Stimulated activated CD8-positive, alpha-beta memory T cell treated with anti-CD3 and anti-CD28 coated beads, Interleukin-12 subunit alpha, Interleukin-12 subunit beta, amount 100 ng/mL, for 1 hour (primary cell): ENCODE data around the gene PIGP.
"Not testable (repeated sequence)": the region's sequence is repeated elsewhere in the genome, so short reads cannot be mapped to it uniquely, and the experiment has no call there.

ENCODE experiments used
- DNase-seq: peaks from one replicate; pipeline ENCODE4 v3.0.0-alpha.2; 2020; ENCODE audit warnings: low read depth

Gene PIGP

GRCh38 chr21:37072988-37073416, at the start of gene PIGP, which contains the start of gene TTC3:
Gene PIGP, minus strand, starts transcription at chr21:37073071. Its CDS starts 556 bp downstream, at chr21:37072515.
Gene TTC3, plus strand, starts transcription at chr21:37073254. Its CDS starts 14,004 bp downstream, at chr21:37087258.
- peak; percentile 94 for DNase-seq

GRCh38 chr21:37119421-37120218, 46.7 kb upstream of the PIGP start:
- no peak for DNase-seq

- DNase-seq, result no peak
Observed at GRCh38 chr21:37118187-37118826, 45.4 kb upstream of the PIGP start.

- DNase-seq, result no peak
Observed at GRCh38 chr21:37117204-37117603, 44.3 kb upstream of the PIGP start.

GRCh38 chr21:37116459-37116858, 43.6 kb upstream of the PIGP start:
- not testable (repeated sequence) for DNase-seq

GRCh38 chr21:37114301-37114700, 41.4 kb upstream of the PIGP start:
- DNase-seq, result not testable (repeated sequence)

- not testable (repeated sequence) for DNase-seq
Observed at GRCh38 chr21:37111029-37111428, 38.2 kb upstream of the PIGP start.

GRCh38 chr21:37106998-37107397, 34.1 kb upstream of the PIGP start:
- DNase-seq, result no peak

GRCh38 chr21:37102746-37103145, 29.9 kb upstream of the PIGP start:
- not testable (repeated sequence) for DNase-seq

GRCh38 chr21:37101384-37101783, 28.5 kb upstream of the PIGP start:
- no peak for DNase-seq

- no peak for DNase-seq
Observed at GRCh38 chr21:37100316-37100715, 27.4 kb upstream of the PIGP start.

GRCh38 chr21:37098751-37099150, 25.9 kb upstream of the PIGP start:
- no peak for DNase-seq

GRCh38 chr21:37095821-37096220, 22.9 kb upstream of the PIGP start:
- DNase-seq, result no peak

- DNase-seq, result no peak
Observed at GRCh38 chr21:37093977-37094376, 21.1 kb upstream of the PIGP start.

GRCh38 chr21:37088186-37088735, 15.4 kb upstream of the PIGP start:
- DNase-seq, result no peak

- DNase-seq, result no peak
Observed at GRCh38 chr21:37087188-37087587, 14.3 kb upstream of the PIGP start.

- no peak for DNase-seq
Observed at GRCh38 chr21:37085726-37086125, 12.9 kb upstream of the PIGP start.

- DNase-seq, result no peak
Observed at GRCh38 chr21:37082856-37083528, 10.1 kb upstream of the PIGP start.

GRCh38 chr21:37082375-37082774, 9.5 kb upstream of the PIGP start:
- DNase-seq, result no peak

- DNase-seq, result no peak
Observed at GRCh38 chr21:37079211-37079824, 6.4 kb upstream of the PIGP start.

GRCh38 chr21:37077403-37077802, 4.5 kb upstream of the PIGP start:
- DNase-seq, result no peak
